Spleen (tissue), 11 donors: ENCODE measurements around the gene MUC3A. TPM values are rescaled to one million over a fixed set of nuclear protein-coding genes. Genes with fewer than 3 reads are reported as not detected.
"Not testable (repeated sequence)": the region's sequence is repeated elsewhere in the genome, so short reads cannot be mapped to it uniquely, and the experiment has no call there.

Experiments used
- DNase-seq: peaks from one replicate; pipeline ENCODE4 v3.0.0-alpha.2; 2020
- H3K27ac ChIP-seq, 8 donors: fragments of 200-600 bp; sonication (generic) in 7 of 8; 1 replicate in 4 of 8; 2 replicates in 4 of 8; pipeline versions ENCODE4 v1.5.0 to v1.8.0; 2016 to 2021; ENCODE audit warnings: inconsistent platforms in 4 of 8, mild to moderate bottlenecking in 4 of 8, moderate library complexity in 1 of 8
- H3K27me3 ChIP-seq, 7 donors: fragments of 200-600 bp; sonication (generic) in 6 of 7; replicated peaks in 1 of 7; 1 replicate in 4 of 7; 2 replicates in 3 of 7; pipeline versions ENCODE4 v1.5.0 to v1.8.0; 2016 to 2021; ENCODE audit warnings: inconsistent platforms in 3 of 7, mild to moderate bottlenecking in 1 of 7
- H3K36me3 ChIP-seq, 6 donors: fragments of 200-600 bp; sonication (generic) in 5 of 6; 1 replicate in 4 of 6; 2 replicates in 2 of 6; pipeline versions ENCODE4 v1.5.0 to v1.8.0; 2016 to 2021; ENCODE audit warnings: inconsistent platforms in 2 of 6
- H3K4me1 ChIP-seq, 6 donors: fragments of 200-600 bp; sonication (generic) in 5 of 6; 1 replicate in 3 of 6; 2 replicates in 3 of 6; pipeline versions ENCODE4 v1.5.0 to v1.8.0; 2016 to 2021; ENCODE audit warnings: inconsistent platforms in 3 of 6
- H3K4me3 ChIP-seq, 8 donors: fragments of 200-600 bp; sonication (generic) in 7 of 8; 1 replicate in 4 of 8; 2 replicates in 4 of 8; pipeline versions ENCODE4 v1.5.0 to v1.8.0; 2016 to 2021; ENCODE audit warnings: inconsistent platforms in 4 of 8, mild to moderate bottlenecking in 4 of 8, moderate library complexity in 2 of 8
- H3K9me3 ChIP-seq, 8 donors: fragments of 200-600 bp; sonication (generic) in 7 of 8; 1 replicate in 4 of 8; 2 replicates in 4 of 8; pipeline versions ENCODE4 v1.5.0 to v1.8.0; 2016 to 2021; ENCODE audit warnings: inconsistent platforms in 4 of 8
- CTCF ChIP-seq, 11 experiments: fragments of 200-600 bp in 7 of 11; fragments of 450-650 bp in 4 of 11; sonication (generic) in 4 of 11; IDR thresholded peaks in 8 of 11; conservative IDR thresholded peaks in 3 of 11; 1 replicate in 7 of 11; 2 replicates in 4 of 11; pipeline versions ENCODE4 v1.4.0 to v1.8.0; 2016 to 2021; ENCODE audit warnings: antibody characterized with exemption in 11 of 11, inconsistent platforms in 4 of 11, mild to moderate bottlenecking in 1 of 11
- POLR2A ChIP-seq, 3 donors: fragments of 450-650 bp; IDR thresholded peaks; one replicate each; pipeline ENCODE4 v1.5.1; 2017; ENCODE audit warnings: antibody characterized with exemption in 3 of 3, mild to moderate bottlenecking in 1 of 3
- POLR2AphosphoS5 ChIP-seq, 3 donors: sonication (generic); formaldehyde crosslinking; IDR thresholded peaks; one replicate each; pipeline ENCODE4 v1.5.1; 2017; ENCODE audit warnings: antibody characterized with exemption in 3 of 3
- WGBS, 5 donors: extraction: QIAGEN DNeasy Blood & Tissue Kit in 3 of 5; methylation state at CpG; one replicate each; pipeline versions ENCODE4 v1.1.5 to v1.1.7; 2013 to 2018; 5-methylcytosine and 5-hydroxymethylcytosine counted together
- intact Hi-C: fragments of 100-400 bp; cut with DNase I; formaldehyde crosslinking; loops from one replicate; pipeline ENCODE4 v1.15.0; 2023; ENCODE audit warnings: low total_unique reads
- polyA plus RNA-seq, 3 donors: library from polyadenylated mRNA; stranded (reverse); fragments of 200-250 nt; gene quantifications; one replicate each; pipeline ENCODE4 v1.2.1, GENCODE V29; 2013
- total RNA-seq, 7 donors: library from RNA; depleted of rRNA in 3 of 7; stranded (reverse); fragments of >200 nt in 3 of 7; fragmentation: NEBNext Ultra II Directional in 4 of 7; extraction: Animal tissue kit (Norgen Biotek cat#: 25700) in 4 of 7; gene quantifications; one replicate each; pipeline versions ENCODE4 v1.1.0 to v1.2.1, GENCODE V29; 2016 to 2021
- donor health status: healthy with polysubstance abuse.
- donor health status: DM: no; HTN: no; CAD: no; lungs with moderate emphysema.
- donor health status: DM: no; HTN: no; CAD: no.
- donor health status: Bipolar disorder and iron deficiency.
- donor health status: healthy.
- donor health status: DM: no; HTN: no; CAD: no.
- donor health status: DM: yes; HTN: yes; CAD: no.

Gene MUC3A
- total and polyA plus RNA-seq, 10 donors: 0.07 to 0.73 (median 0.28) TPM

GRCh38 chr7:100902638-100903037 lies 46.7 kb upstream of the MUC3A start:
- WGBS, 5 donors: 76 to 89% (median 84%) methylated on average over 7 of the region's 7 CpGs
- Histone ChIP-seq H3K27ac (no peak overlapping the region), H3K9me3 (peaks cover 0 to 5% (median 0%) of the 10 kb centered on the region in 8 donors), H3K36me3 (no peaks in the 10 kb centered on the region), H3K4me3 (no peak overlapping the region), H3K27me3 (peaks cover 0 to 61% (median 13%) of the 10 kb centered on the region in 7 donors), H3K4me1 (peaks cover 0 to under 1% (median 0%) of the 10 kb centered on the region in 6 donors)
- TF ChIP-seq POLR2A (IDR thresholded peaks at IDR 0.05) (no peak), POLR2AphosphoS5 (IDR thresholded peaks at IDR 0.05) (no peak), CTCF (IDR thresholded peaks at IDR 0.05 in 8 of 11, conservative IDR thresholded peaks at IDR 0.05 in 3 of 11) (no peak)
- intact Hi-C loops: no loop called here
- no peak for DNase-seq

GRCh38 chr7:100908512-100908911 lies 40.8 kb upstream of the MUC3A start:
- WGBS, 5 donors: 90 to 96% (median 94%) methylated on average over 5 of the region's 5 CpGs
- TF ChIP-seq POLR2AphosphoS5 (IDR thresholded peaks at IDR 0.05): no peak
- TF ChIP-seq CTCF (IDR thresholded peaks at IDR 0.05 in 8 of 11, conservative IDR thresholded peaks at IDR 0.05 in 3 of 11): no peak
- TF ChIP-seq POLR2A (IDR thresholded peaks at IDR 0.05): no peak
- Histone ChIP-seq H3K4me1 (peaks cover 0 to 5% (median 0%) of the 10 kb centered on the region in 6 donors), H3K9me3 (peaks cover 0 to 5% (median 0%) of the 10 kb centered on the region in 8 donors), H3K27me3 (peaks cover 0 to 36% (median 0%) of the 10 kb centered on the region in 7 donors), H3K27ac (no peak overlapping the region), H3K36me3 (no peaks in the 10 kb centered on the region), H3K4me3 (no peak overlapping the region)
- no peak for DNase-seq
- intact Hi-C loops: no loop called here

- H3K9me3 ChIP-seq, H3K36me3 ChIP-seq, H3K4me3 ChIP-seq, intact Hi-C loops, H3K27ac ChIP-seq, DNase-seq, H3K4me1 ChIP-seq: not testable (repeated sequence)
- 48 to 63% (median 53%) methylated on average over 7 of the region's 7 CpGs for WGBS, 5 donors
- H3K27me3 ChIP-seq: peaks cover 0 to 35% (median 0%) of the 10 kb centered on the region in 7 donors
Observed at GRCh38 chr7:100910443-100910842, 38.9 kb upstream of the MUC3A start.

GRCh38 chr7:100911484-100911883 lies 37.9 kb upstream of the MUC3A start:
- H3K4me3 ChIP-seq: no peak overlapping the region
- H3K36me3 ChIP-seq: no peaks in the 10 kb centered on the region
- TF ChIP-seq POLR2AphosphoS5 (IDR thresholded peaks at IDR 0.05) (no peak), CTCF (IDR thresholded peaks at IDR 0.05 in 8 of 11, conservative IDR thresholded peaks at IDR 0.05 in 3 of 11) (no peak), POLR2A (IDR thresholded peaks at IDR 0.05) (no peak)
- H3K27ac ChIP-seq: no peak overlapping the region
- no peak for DNase-seq
- H3K4me1 ChIP-seq: peaks cover 0 to 5% (median 0%) of the 10 kb centered on the region in 6 donors
- intact Hi-C loops: no loop called here
- peaks cover 0 to 30% (median 0%) of the 10 kb centered on the region in 7 donors for H3K27me3 ChIP-seq
- 84 to 94% (median 90%) methylated on average over 3 of the region's 3 CpGs for WGBS, 5 donors
- H3K9me3 ChIP-seq: peaks cover 0 to 2% (median 0%) of the 10 kb centered on the region in 8 donors
